BLaER1 treated with 17β-estradiol and CSF1 and Interleukin-3, amounts not matched to agents 10 nM and 100 nM (cell line): ENCODE data around the gene SLC16A3.

Source experiments
- H3K27ac ChIP-seq, 11 experiments: shearing (Covaris generic); formaldehyde crosslinking; 2 replicates each; pipeline ENCODE4 v1.8.1; 2022
- H3K27me3 ChIP-seq, 11 experiments: shearing (Covaris generic); formaldehyde crosslinking; 2 replicates each; pipeline ENCODE4 v1.8.1; 2022
- H3K36me3 ChIP-seq, 11 experiments: shearing (Covaris generic); formaldehyde crosslinking; 2 replicates each; pipeline ENCODE4 v1.8.1; 2022
- H3K4me1 ChIP-seq, 10 experiments: shearing (Covaris generic); formaldehyde crosslinking; 2 replicates each; pipeline ENCODE4 v1.8.1; 2022
- H3K4me2 ChIP-seq, 11 experiments: shearing (Covaris generic); formaldehyde crosslinking; 2 replicates each; pipeline ENCODE4 v1.8.1; 2022
- H3K4me3 ChIP-seq, 10 experiments: shearing (Covaris generic); formaldehyde crosslinking; 2 replicates each; pipeline ENCODE4 v1.8.1; 2022
- H3K9ac ChIP-seq, 11 experiments: shearing (Covaris generic); formaldehyde crosslinking; 2 replicates each; pipeline ENCODE4 v1.8.1; 2022
- H3K9me3 ChIP-seq, 11 experiments: shearing (Covaris generic); formaldehyde crosslinking; replicated peaks in 1 of 11; 2 replicates each; pipeline ENCODE4 v1.8.1; 2022
- H4K20me1 ChIP-seq, 11 experiments: shearing (Covaris generic); formaldehyde crosslinking; 2 replicates each; pipeline ENCODE4 v1.8.1; 2022
- Cebpa-rat ChIP-seq, 11 experiments: shearing (Covaris generic); IDR thresholded peaks; 2 replicates each; pipeline ENCODE4 v1.8.1; 2022

The SLC16A3 gene

GRCh38 chr17:82267575-82268379 lies 38.9 kb downstream of the SLC16A3 start:
- Histone ChIP-seq H3K27me3 (no peaks in the 10 kb centered on the region), H3K4me3 (peak overlapping the region in 1 of 10 experiments; percentile 24; a peak in 1 of 20 replicates), H3K4me2 (peak overlapping the region in 5 of 11 experiments; percentile 22 to 95 (median 71); a peak in 11 of 22 replicates), H3K9ac (peak overlapping the region in 5 of 11 experiments; percentile 0 to 91 (median 56); a peak in 5 of 22 replicates), H3K4me1 (peaks cover 32 to 66% (median 52%) of the 10 kb centered on the region in 10 experiments), H3K9me3 (no peaks in the 10 kb centered on the region), H3K27ac (peak overlapping the region in 2 of 11 experiments; percentile 11 to 13; a peak in 3 of 22 replicates), H4K20me1 (peaks cover 99% of the 10 kb centered on the region in 11 experiments), H3K36me3 (peaks cover 91 to 97% (median 94%) of the 10 kb centered on the region in 11 experiments)
- TF ChIP-seq Cebpa-rat (IDR thresholded peaks at IDR 0.05), result no peak

DNA sequence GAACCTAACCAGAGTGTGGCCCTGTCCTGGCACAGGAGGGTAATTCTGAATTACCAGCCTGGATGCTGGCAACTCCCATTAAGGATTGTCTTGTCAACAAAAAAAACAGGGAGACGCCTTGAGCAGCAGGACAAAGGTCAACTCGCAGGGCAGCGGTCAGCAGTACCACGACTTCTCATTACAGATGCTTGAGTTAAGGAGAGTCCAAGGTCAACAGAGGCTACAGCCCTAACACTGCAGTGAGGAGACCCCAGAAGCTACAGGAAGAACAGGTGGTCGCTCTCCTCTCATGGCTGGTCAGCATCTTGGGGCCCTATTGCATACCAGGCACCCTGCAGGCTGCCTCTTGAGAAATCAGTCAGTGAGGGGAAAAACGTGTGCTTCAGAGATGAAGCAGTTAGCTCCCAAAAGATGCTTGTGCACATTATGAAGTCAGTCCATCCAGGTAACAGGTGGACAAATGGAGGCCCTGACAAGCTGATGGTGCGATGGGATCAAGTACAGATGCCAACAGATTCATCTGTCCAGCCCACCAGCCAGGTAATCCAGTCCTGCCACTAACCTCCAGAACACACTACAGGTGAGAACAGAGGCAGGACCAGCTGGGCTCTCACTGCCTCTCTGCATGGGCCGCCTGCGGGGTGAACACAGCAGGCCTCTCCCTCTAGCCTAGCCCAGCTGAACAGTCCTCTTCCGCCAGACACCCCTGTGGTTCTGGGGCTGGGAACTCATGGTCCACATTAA lies 40.5 kb downstream of the SLC16A3 start:
- no peaks in the 10 kb centered on the region for H3K27me3 ChIP-seq
- H4K20me1 ChIP-seq, result peaks cover 83 to 84% (median 84%) of the 10 kb centered on the region in 11 experiments
- no peak for TF ChIP-seq Cebpa-rat (IDR thresholded peaks at IDR 0.05)
- H3K4me1 ChIP-seq, result peaks cover 39 to 72% (median 60%) of the 10 kb centered on the region in 10 experiments
- H3K27ac ChIP-seq, result no peak overlapping the region; a peak in 1 of 22 replicates
- peaks cover 75 to 82% (median 79%) of the 10 kb centered on the region in 11 experiments for H3K36me3 ChIP-seq
- H3K4me3 ChIP-seq, result no peak overlapping the region
- no peaks in the 10 kb centered on the region for H3K9me3 ChIP-seq
- peak overlapping the region in 10 of 11 experiments; percentile 0 to 91 (median 55); a peak in 15 of 22 replicates for H3K9ac ChIP-seq
- peak overlapping the region in 10 of 11 experiments; percentile 15 to 99 (median 88); a peak in 18 of 22 replicates for H3K4me2 ChIP-seq

DNA sequence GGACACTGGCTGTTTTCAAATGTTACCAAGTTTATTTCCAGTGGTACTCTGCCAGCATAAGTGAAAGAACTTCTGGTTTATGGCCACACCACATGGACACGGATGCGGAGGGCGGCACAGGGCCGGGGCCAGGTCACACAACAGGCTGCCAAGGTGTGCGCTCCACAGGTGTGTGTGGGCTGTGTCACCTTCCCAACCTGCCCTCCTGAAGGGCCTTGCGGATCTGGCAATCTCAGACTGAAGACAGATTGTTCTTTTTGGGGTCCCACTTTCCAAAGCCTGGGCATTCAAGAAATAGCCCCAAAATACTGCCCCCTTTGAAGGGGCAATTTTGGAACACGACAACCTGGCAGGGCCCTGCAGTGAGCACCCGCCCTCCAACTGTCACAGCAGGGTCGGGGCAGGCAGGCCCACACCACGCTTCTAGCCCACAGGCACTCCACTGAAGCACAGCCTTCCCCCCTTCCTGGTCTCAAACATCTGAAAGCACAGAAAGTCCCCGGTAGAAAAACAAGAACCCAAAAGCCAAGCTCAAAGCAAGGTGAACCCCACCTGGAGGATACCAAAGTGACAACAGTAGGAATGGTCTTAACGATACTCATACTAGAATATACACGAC lies 41.1 kb downstream of the SLC16A3 start:
- no peak overlapping the region for H3K4me3 ChIP-seq
- H3K36me3 ChIP-seq, result peaks cover 68 to 75% (median 72%) of the 10 kb centered on the region in 11 experiments
- H3K9me3 ChIP-seq, result no peaks in the 10 kb centered on the region
- peak overlapping the region; percentile 0 to 91 (median 54); a peak in 19 of 22 replicates for H3K9ac ChIP-seq
- H4K20me1 ChIP-seq, result peaks cover 76 to 81% (median 77%) of the 10 kb centered on the region in 11 experiments
- H3K4me2 ChIP-seq, result peak overlapping the region; percentile 15 to 99 (median 87); a peak in 21 of 22 replicates
- no peak overlapping the region; a peak in 1 of 22 replicates for H3K27ac ChIP-seq
- H3K4me1 ChIP-seq, result peaks cover 40 to 72% (median 64%) of the 10 kb centered on the region in 10 experiments
- H3K27me3 ChIP-seq, result no peaks in the 10 kb centered on the region
- no peak for TF ChIP-seq Cebpa-rat (IDR thresholded peaks at IDR 0.05)

GRCh38 chr17:82270651-82271050 lies 41.8 kb downstream of the SLC16A3 start:
- peak overlapping the region; percentile 82 to 99 (median 88); a peak in 21 of 22 replicates for H3K4me2 ChIP-seq

GRCh38 chr17:82271401-82271800 lies 42.6 kb downstream of the SLC16A3 start:
- no peaks in the 10 kb centered on the region for H3K27me3 ChIP-seq
- peaks cover 40 to 70% (median 64%) of the 10 kb centered on the region in 10 experiments for H3K4me1 ChIP-seq
- H3K4me2 ChIP-seq, result peak overlapping the region; percentile 82 to 99 (median 88)
- peaks cover 54 to 61% (median 58%) of the 10 kb centered on the region in 11 experiments for H3K36me3 ChIP-seq
- H3K9ac ChIP-seq, result peak overlapping the region; percentile 78 to 98 (median 90); a peak in 14 of 22 replicates
- peak overlapping the region; percentile 67 to 80 (median 72); a peak in 14 of 20 replicates for H3K4me3 ChIP-seq
- 0 out of 22 replicates have a peak overlapping the region, but pooled peaks of 1 of the 11 experiments have one; percentile 68 for H3K27ac ChIP-seq
- H4K20me1 ChIP-seq, result peaks cover 62 to 67% (median 63%) of the 10 kb centered on the region in 11 experiments
- TF ChIP-seq Cebpa-rat (IDR thresholded peaks at IDR 0.05), result no peak
- H3K9me3 ChIP-seq, result no peaks in the 10 kb centered on the region

More at GRCh38 chr17:82270651-82271050, 41.8 kb downstream of the SLC16A3 start:
- Histone ChIP-seq H3K9ac (peak overlapping the region in 10 of 11 experiments; percentile 0 to 91 (median 55); a peak in 17 of 22 replicates), H3K9me3 (no peaks in the 10 kb centered on the region), H3K4me1 (peaks cover 40 to 72% (median 65%) of the 10 kb centered on the region in 10 experiments), H3K4me3 (peak overlapping the region in 1 of 10 experiments; percentile 13; a peak in 1 of 20 replicates), H3K27ac (no peak overlapping the region), H3K36me3 (peaks cover 62 to 68% (median 65%) of the 10 kb centered on the region in 11 experiments), H4K20me1 (peaks cover 70 to 75% (median 70%) of the 10 kb centered on the region in 11 experiments), H3K27me3 (no peaks in the 10 kb centered on the region)
- TF ChIP-seq Cebpa-rat (IDR thresholded peaks at IDR 0.05), result no peak

DNA sequence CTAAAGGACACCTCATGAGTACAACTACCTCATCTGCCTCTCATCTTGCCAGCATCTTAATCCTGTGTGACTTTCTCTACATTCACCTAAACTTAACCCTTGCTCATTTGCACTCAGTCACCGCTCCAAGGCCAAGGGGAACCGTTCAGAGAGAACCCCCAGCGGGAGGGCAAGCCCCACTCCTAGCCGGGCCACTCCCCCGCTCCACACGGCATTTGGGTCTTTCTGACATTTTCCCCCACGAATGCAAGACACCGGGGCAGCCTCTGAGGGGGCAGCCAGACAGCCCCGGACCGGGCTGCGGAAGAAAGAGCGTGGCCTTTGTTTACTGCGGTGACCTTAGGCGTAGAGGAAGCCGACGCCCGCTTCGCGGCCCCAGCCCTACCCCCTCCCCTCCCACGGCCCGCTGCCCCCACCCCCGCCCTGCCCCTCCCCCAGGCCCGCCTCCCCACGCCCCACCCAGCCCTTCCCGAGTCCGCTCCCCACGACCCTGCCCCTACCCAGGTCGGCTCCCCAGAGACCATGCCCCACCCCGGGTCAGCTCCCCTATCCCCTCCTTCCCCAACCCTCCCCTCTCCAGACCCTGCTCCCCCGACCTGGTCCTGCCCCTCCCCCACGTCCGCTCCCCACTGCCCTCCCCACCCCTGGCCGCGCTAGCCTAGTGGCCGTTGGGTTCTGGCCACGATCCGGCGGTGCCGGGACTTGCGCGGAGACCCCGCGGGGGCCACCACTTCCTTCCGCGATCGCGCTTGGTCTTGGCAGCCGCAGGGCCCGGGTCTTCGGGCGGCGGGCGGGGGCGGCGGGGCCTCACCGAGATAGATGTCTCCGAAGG lies 43.9 kb downstream of the SLC16A3 start:
- TF ChIP-seq Cebpa-rat (IDR thresholded peaks at IDR 0.05), result no peak

GRCh38 chr17:82273327-82274133 lies 44.7 kb downstream of the SLC16A3 start, which contains the start of gene CSNK1D:
CSNK1D (minus strand) TSS chr17:82273700; CDS start chr17:82273381, 319 bp downstream.
- H4K20me1 ChIP-seq, result peaks cover 41 to 46% (median 42%) of the 10 kb centered on the region in 11 experiments
- H3K4me3 ChIP-seq, result peak within 1 kb of the TSS; percentile 67 to 80 (median 72)
- peaks cover 37 to 56% (median 45%) of the 10 kb centered on the region in 10 experiments for H3K4me1 ChIP-seq
- peak within 1 kb of the TSS; percentile 84 to 99 (median 92) for H3K4me2 ChIP-seq
- peaks cover 36 to 40% (median 37%) of the 10 kb centered on the region in 11 experiments for H3K36me3 ChIP-seq
- H3K27ac ChIP-seq, result peak within 1 kb of the TSS; percentile 84 to 99 (median 96)
- no peaks in the 10 kb centered on the region for H3K27me3 ChIP-seq
- no peak for TF ChIP-seq Cebpa-rat (IDR thresholded peaks at IDR 0.05)
- H3K9ac ChIP-seq, result peak within 1 kb of the TSS; percentile 78 to 98 (median 91)
- H3K9me3 ChIP-seq, result no peaks in the 10 kb centered on the region

More for the DNA sequence above, 43.9 kb downstream of the SLC16A3 start:
- peaks cover 49 to 54% (median 50%) of the 10 kb centered on the region in 11 experiments for H4K20me1 ChIP-seq
- H3K4me3 ChIP-seq, result peak overlapping the region; percentile 67 to 80 (median 72)
- no peaks in the 10 kb centered on the region for H3K9me3 ChIP-seq
- H3K9ac ChIP-seq, result peak overlapping the region; percentile 78 to 98 (median 91)
- H3K4me1 ChIP-seq, result peaks cover 40 to 63% (median 54%) of the 10 kb centered on the region in 10 experiments
- H3K4me2 ChIP-seq, result peak overlapping the region; percentile 82 to 99 (median 88)
- H3K36me3 ChIP-seq, result peaks cover 42 to 48% (median 45%) of the 10 kb centered on the region in 11 experiments
- peak overlapping the region; percentile 84 to 99 (median 96) for H3K27ac ChIP-seq
- H3K27me3 ChIP-seq, result no peaks in the 10 kb centered on the region
